IPS-NIHi11 (cell line): Measurements from ENCODE around the gene AKAP7.

Experiments used
- DNase-seq: peaks from one replicate; pipeline ENCODE4 v3.0.0; 2012; ENCODE audit warnings: mixed read lengths, low spot score

The AKAP7 gene

GRCh38 chr6:131134220-131134979 lies 867 bp upstream of the AKAP7 start:
- DNase-seq: no peak

DNA sequence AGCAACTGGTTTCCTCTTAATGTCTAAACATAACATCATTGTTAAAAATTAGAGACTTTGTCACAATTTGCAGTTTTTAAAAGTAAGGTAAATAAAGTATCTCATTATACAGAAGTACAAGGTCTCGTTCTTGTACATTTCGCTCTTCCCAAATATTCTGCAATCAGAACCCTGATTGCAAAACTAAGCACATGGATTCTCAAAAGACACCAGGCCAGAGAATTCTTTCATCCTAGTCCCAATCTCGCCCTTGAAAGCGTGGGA lies 355 bp upstream of the AKAP7 start:
- no peak for DNase-seq

- no peak for DNase-seq
Observed at GRCh38 chr6:131136021-131136786, 937 bp downstream of the AKAP7 start.

DNA sequence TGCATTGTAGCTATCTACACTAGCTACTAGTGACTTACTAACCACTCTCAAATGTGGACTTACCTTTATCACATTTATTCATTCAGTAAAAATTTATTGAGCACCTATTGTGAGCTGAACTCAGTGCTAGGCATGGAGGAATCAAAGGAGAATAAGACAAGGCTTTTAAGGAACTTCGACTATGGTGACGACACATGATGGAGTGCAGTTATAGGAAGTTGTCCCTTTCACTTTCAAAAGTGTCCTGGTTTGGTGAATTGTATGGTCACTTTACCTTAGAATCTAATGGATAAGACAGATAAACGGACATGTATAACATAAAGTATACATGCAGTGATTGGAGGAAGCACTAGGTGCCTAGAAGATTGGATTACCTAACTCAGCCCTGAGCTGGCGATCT lies 4.3 kb downstream of the AKAP7 start:
- no peak for DNase-seq

DNA sequence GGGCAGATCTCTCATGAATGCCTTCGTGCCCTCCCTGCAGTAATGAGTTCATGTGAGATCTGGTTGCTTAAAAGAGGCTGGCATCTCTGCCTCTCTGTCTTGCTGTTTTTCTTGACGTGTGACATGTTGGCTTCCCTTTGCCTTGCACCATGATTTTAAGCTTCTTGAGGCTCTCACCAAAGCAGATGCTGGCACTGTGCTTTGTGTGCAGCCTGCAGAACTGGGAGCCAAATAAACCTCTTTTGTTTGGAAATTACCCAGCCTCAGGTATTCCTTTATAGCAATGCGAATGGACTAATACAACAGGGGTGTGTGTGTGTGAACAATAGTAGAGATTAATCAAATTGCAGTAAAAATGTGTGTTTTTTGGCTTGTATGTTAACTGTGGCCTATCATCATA lies 8.1 kb downstream of the AKAP7 start:
- DNase-seq: no peak

GRCh38 chr6:131146865-131147264 lies 11.6 kb downstream of the AKAP7 start:
- no peak for DNase-seq

- DNase-seq: no peak
Observed at GRCh38 chr6:131156411-131156810, 21.1 kb downstream of the AKAP7 start.

GRCh38 chr6:131159578-131159977 lies 24.3 kb downstream of the AKAP7 start:
- no peak for DNase-seq

DNA sequence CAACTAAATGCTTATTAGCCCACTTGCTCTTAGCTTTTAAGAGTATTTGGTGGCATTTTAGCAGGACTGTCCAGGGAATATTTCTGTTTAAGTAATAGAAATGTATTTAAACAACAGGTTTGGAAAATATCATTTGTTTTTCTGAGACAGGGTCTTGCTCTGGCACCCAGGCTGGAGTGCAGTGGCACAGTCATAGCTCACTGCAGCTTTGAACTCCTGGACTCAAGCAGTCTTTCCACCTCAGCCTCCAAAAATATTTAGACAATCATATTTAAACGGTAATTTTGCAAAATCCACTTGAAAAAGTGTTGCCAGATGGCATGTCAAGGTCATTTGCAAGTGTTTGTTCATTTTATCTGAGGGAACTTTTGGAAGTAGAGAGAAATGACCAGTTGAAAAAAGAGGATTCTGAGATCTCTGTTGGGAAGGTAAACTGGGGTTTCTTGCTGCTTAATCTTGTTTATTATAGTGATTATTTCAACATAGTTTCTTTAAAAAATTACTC lies 25.0 kb downstream of the AKAP7 start:
- no peak for DNase-seq

DNA sequence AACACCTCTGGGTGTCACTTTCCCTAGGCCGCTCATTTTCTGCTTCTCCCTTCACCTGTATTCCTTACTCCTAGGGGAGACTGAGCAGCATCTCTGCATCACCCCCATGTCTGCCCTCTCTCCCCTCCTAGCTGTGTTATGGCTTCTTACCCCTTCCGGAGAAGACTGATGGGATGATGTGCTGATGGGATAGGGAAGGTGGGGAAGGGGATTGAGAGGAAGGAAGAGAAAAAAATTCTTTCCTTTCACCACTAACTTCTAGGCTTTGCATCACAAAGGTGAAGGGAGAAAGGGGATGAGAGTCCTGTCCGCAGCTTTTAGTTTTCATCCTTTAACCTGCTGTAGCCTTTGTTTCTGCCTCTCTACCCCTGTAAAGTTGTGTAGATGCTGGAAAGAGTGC lies 26.7 kb downstream of the AKAP7 start:
- peak; percentile 24 for DNase-seq

- DNase-seq: no peak
Observed at GRCh38 chr6:131163886-131164285, 28.6 kb downstream of the AKAP7 start.

DNA sequence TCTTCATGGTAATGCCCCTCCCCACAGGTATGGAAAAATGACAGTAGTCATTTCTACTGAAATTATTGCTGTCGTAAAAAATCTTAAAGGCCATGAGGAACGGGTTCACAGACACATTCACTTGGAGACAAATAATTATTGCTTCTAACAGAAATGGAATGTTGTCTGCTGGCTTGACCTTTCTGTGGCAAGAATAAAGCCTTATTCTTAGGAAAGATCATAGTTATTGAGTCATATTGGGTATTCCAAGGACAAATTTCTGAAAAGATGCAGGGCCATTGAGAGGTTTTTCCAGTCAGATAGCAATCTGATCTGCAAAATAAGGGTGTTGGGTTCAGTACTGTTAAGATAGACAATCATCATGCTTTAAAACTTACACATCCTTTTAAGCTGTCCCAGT lies 29.2 kb downstream of the AKAP7 start:
- no peak for DNase-seq

DNA sequence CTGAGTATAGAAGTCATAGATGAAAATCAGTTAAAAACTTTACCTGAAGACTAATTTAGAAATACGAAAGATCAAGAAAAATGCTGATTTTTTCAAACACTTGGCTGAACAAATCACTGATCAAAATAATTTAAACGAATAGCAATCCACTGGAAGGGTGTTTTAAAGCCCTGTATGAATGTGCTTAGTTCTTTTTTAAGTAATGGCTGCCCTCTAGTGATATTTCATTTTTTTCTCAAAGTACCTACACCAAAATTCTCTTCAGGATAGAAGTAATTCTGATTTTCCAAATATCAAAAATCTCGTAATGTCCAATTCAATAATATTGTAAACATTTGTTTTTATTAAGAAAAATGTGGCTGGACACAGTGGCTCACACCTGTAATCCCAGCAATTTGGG lies 32.5 kb downstream of the AKAP7 start:
- no peak for DNase-seq

DNA sequence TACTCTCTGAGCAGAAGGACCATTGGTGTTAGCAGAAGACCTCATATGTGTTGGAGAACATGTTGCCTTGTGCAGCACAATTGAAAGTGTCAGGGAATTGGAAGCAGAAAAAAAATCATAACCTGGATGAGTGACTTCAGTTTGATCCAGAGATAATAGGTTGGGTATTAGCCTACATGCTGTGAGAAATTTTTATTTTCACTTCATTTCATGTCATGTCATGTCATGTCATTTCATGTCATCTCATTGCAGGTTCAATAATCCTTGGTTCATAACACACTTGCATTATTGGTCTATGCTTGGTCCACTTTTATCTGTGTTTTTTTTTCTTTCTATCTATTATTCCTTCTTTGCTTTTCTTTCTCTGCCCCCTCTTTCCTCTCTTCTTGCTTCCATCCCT lies 34.3 kb downstream of the AKAP7 start:
- DNase-seq: no peak

DNA sequence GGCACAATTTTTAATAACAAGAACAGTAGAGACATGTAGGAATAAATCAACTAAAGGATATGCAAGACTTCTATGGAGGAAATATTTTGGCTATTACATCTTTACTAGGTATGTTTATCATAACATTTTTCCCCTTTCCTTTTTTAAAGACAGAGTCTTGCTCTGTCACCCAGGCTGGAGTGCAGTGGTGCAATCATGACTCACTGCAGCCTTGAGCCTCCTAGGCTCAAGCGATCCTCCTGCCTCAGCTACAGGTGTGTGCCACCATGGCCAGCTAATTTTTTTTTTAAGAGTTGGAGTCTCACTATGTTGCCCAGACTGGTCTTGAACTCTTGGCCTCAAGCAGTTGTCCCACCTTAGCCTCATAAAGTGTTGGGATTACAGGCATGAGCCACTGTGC lies 37.0 kb downstream of the AKAP7 start:
- DNase-seq: no peak

DNA sequence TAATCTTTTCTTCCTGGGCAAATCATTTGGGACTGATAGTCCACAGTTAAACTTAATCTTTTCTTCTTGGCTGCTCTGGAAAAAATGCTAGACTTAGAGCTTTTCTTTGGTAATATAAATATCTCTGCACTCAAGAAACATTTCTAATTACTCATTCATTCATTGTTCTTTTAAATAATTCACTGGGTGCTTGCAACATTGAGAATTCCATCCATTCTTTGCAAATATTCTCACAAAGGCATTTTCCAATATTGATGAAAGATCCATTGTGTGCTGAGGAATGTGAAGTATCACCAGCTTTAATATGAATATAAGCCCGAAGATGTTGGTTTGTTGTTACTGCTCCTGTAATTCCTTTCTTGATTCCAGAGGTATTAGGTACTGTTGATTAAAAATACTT lies 38.4 kb downstream of the AKAP7 start:
- no peak for DNase-seq

DNA sequence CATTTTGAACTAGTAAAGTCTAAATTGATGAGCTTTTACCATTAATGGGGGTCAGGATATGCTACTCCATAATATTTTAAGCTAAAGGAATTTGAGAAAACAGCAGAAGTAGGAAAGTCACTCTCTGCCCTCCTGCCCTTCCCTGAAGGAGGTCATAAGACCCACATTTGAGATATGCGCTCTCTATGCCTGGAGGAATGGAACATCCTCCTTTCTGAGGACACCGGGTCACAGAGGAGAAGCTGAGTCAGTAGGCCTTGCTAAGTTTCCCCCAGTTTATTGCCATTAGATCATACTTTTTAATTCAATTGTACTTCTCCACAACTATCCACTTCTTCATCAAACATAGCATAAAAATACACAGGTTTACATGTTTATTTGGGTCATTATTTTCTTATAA lies 40.3 kb downstream of the AKAP7 start:
- no peak for DNase-seq

GRCh38 chr6:131177996-131178395 lies 42.7 kb downstream of the AKAP7 start:
- DNase-seq: no peak

DNA sequence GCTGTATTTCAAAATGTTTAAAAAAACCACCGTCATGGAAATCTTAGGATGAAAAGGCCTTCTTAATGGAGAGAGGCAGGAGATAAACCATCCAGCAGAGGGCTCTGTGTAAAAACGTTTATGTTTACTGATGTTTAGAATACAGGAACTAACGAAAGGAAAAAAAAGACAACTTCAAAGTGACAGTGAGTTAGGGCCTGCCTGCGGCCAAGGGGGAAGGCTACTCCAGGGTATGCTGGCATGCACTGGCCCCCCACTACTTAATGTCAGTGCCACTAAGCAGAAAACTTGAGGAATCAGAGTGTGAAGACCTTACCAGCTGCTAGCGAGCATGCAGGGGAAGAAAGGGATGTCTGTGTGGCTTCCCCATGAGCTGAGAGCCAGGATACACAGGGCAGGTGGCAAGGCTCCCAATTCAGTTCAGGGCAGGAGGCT lies 47.7 kb downstream of the AKAP7 start:
- peak; percentile 38 for DNase-seq

DNA sequence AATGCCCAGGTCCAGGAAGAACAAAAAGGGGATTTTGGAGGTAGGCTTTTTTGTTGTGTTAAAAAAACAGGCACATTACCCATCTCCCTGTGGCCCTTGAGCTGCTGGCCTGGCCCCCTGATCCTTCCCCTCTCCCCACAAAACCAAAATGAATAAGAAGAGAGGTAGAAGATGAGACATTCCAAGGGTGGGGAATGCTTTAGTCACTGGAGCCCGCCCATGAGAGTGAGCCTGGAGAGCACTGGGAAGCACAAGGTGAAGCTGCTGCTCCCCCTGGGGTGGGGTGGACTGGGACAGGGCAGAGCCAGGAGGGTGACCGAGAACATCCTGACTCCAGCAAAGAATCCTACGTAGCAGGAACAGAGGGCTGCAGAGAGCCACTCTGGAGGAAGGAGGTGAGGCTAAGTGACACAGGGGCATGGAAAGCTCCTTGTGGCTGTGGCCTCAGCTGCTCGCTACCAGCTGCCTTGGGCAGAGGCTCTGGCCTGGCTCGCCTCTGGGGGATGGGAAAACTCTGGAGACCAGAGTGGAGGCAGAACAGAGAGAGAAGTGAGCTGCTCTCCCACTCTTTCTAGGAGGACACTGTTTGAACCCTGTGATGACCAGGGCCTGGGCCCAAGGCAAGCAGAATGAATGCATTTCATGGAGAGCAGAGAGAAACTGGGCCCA lies 48.3 kb downstream of the AKAP7 start:
- DNase-seq: peak; percentile 11

DNA sequence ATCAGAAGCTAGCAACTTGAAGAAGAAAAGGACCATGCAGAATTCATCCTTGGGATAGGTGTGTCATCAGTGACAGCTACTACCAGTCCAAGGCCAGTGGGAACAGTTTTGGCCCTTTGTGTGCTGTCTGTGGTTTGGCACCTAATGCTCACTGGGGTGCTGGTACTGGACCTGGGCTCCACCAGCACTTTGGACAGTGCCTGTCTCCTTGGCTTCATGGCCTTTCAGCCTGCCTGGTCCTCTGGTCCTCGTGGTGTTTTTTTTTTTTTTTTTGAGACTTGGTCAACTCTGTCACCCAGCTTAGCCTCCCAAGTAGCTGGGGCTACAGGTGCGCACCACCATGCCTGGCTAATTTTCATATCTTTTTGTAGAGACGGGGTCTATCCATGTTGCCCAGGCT lies 56.3 kb downstream of the AKAP7 start:
- DNase-seq: no peak

GRCh38 chr6:131197716-131198115 lies 62.4 kb downstream of the AKAP7 start:
- DNase-seq: no peak
